ENCODE measurements around the gene USH1C. TPM values are rescaled to one million over a fixed set of nuclear protein-coding genes. Genes with fewer than 3 reads are reported as not detected.

The USH1C gene
- total RNA-seq, 2 donors from 2014 or later: 0.88 TPM; not detected in 1

DNA sequence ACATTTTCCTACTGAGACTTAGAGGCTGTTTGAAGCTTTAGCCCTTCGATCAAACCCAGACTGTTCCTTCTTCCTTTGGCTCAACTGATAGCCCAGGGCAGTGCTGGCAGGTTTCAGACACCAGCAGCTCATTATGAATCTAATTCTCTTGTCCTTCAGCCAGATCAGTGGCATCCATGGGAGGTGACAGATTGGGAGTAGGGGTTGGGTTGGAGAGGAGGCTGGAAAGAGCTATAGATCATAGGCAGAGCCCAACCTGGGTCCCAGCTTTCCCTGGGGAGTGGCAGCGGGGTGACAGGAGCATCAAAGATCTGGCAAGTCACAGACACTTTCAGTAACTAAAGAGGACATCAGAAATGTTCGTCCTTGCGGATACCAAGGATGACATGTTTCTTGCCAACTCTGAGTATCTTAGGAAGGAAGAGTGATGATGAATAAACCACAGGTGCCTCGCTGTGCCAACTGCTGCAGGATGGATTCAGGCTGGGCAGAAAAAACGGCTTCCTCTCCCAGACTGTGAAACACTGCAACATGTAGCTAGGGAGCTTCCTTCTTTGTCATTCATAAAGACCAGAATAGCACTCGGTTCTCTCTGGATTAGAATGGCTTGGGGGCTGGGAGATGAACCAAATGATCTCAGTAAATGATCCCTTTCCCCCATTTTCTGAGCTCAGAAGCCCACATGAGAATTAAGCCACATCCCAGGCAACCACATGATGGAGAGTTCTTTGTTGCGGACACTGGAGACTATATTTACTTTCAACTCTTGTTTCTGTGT is 86.6 kb downstream of the USH1C start:
- DNase-seq (no peak), ATAC-seq (no peak)
- intact Hi-C loops (cut with DNase I): no loop called here

DNA sequence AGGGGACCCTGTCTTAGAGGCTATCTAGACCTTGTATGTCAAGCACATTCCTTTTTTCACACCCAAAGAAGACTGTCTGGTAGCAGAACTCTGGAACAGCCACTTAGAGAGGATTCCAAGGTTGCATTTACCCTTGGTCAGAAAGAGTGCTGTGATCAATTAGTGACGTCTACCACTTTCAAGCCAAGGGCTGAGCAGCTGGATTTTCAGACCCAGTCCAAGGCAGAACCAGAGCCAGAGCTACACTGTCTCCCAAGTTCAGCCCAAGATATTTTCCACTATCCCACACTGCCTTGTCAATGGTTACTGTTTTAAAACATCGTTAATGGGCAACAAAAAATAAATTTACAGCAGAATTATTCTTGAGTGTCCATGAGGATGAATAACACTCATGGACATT is 91.5 kb downstream of the USH1C start:
- DNase-seq (no peak), ATAC-seq (no peak)
- intact Hi-C loops (cut with DNase I): no loop called here

DNA sequence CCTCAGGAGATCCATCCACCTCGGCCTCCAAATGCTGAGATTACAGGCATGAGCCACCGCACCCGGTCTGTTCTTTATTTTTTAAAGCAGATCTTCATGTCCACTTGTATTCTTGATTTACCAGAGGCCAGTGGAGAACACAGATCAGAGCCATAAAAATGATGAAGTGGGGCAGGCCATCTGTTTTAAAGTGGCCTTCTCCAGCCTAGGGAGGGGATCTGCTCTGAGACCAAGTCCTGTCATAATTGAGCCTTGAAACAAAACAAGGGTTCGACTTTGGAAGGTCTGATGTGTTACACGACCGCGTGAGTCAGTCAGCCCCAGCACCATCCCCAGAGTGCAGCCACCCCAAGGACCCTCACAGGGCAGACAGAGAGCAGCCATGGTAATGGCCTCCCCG is 95.1 kb downstream of the USH1C start:
- DNase-seq (no peak), ATAC-seq (no peak)
- intact Hi-C loops (cut with DNase I): no loop called here

DNA sequence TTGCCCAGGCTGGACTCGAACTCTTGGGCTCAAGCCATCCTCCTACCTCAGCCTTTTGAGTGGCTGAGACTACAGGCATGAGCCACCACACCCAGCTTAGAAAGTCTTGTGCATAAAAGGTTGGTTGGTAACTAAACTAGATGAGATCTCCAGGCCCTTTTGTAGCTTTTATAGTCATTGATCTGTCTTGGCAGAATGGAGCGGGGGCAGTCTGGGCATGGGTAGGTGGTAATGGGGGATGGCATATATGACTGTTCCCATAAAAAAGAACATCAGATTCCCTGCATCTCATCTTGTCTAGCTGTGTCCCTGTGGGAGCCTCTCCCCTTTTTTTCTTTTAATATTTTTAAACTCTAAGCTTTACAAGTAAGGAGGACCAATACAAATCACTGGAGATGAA is 97.7 kb downstream of the USH1C start:
- intact Hi-C loops (cut with DNase I): no loop called here
- DNase-seq: no peak
- no peak for ATAC-seq

DNA sequence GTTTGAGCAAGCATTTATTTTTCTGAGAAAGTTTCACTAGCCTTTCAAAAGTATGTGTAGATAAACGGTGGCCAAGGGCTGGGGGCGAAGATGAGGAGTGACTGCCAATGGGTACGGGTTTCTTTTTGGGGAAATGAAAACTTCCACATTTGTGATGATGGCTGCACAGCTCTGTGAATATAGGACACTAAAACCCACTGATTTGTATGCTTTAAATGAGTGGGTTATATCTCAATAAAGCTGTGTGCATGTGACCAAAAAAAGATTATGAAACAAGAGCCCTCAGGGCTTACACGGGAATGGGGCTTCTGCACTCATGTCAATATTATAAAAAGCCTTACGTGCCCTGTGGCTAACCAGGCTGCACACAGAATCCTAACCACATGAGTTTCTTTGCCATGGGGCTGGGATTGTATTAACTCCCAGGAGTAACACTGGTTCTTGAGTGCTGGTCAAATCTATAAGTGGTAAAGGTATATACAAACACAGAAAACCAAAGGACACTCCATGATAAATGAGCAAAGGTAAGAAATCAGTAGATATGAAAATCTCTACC is 98.9 kb downstream of the USH1C start:
- no peak for ATAC-seq
- intact Hi-C loops (cut with DNase I): no loop called here
- no peak for DNase-seq

- no peak for DNase-seq
- no peak for ATAC-seq
- intact Hi-C loops (cut with DNase I): no loop called here
These were observed 100.1 kb downstream of the USH1C start for GRCh38 chr11:17443926-17444690.

Other genes starting within 250 kb of the USH1C start
- gene NCR3LG1, start 192.6 kb downstream of the USH1C start, total RNA-seq: 1 to 10 TPM; 1.9 to 4.2 TPM
- 10 to 100 TPM; 11.3 to 21.2 TPM for gene KCNJ11, start 155.8 kb downstream of the USH1C start, total RNA-seq
- gene ABCC8, start 67.6 kb downstream of the USH1C start, total RNA-seq: 1 to 10 TPM in 1 of 2 donors, under 1 TPM in 1; 0.99 to 1.9 TPM
- not detected for gene OTOG, start 2.8 kb upstream of the USH1C start, total RNA-seq
- gene MYOD1, start 175.2 kb upstream of the USH1C start, total RNA-seq: not detected
- not detected for gene KCNC1, start 190.4 kb upstream of the USH1C start, total RNA-seq